Mesenchymal stem cell (in vitro differentiated cells and primary cell): ENCODE data around the gene CROCC2.

ENCODE experiments used
- DNase-seq: peaks from one replicate; pipeline ENCODE4 v3.0.0-alpha.2; 2013
- H2AFZ ChIP-seq: one replicate; pipeline ENCODE4 v1.6.1; 2013; ENCODE audit warnings: low read depth, mild to moderate bottlenecking, control low read depth, inconsistent platforms, low read length, moderate library complexity
- H2AK5ac ChIP-seq: 2 replicates; pipeline ENCODE4 v1.6.1; 2013; ENCODE audit warnings: low read length, moderate library complexity, mild to moderate bottlenecking, inconsistent platforms; ENCODE audit not compliant: severe bottlenecking
- H2BK120ac ChIP-seq: one replicate; pipeline ENCODE4 v1.6.1; 2013; ENCODE audit warnings: low read depth, mild to moderate bottlenecking, inconsistent platforms, low read length, moderate library complexity
- H2BK12ac ChIP-seq, 2 experiments: one replicate each; pipeline ENCODE4 v1.6.1; 2013; ENCODE audit warnings: inconsistent platforms in 2 of 2, low read length in 2 of 2, mild to moderate bottlenecking in 2 of 2, moderate library complexity in 2 of 2, control low read depth in 1 of 2
- H2BK15ac ChIP-seq: one replicate; pipeline ENCODE4 v1.6.1; 2013; ENCODE audit warnings: mild to moderate bottlenecking, low read depth, inconsistent platforms; ENCODE audit not compliant: poor library complexity, severe bottlenecking
- H2BK5ac ChIP-seq: 2 replicates; pipeline ENCODE4 v1.6.1; 2013; ENCODE audit warnings: low read depth, mild to moderate bottlenecking, low read length, control low read depth, inconsistent platforms; ENCODE audit not compliant: poor library complexity, severe bottlenecking
- H3K14ac ChIP-seq, 2 experiments: one replicate each; pipeline ENCODE4 v1.6.1; 2013; ENCODE audit warnings: inconsistent platforms in 2 of 2, low read length in 2 of 2, control low read depth in 1 of 2, mild to moderate bottlenecking in 1 of 2, moderate library complexity in 1 of 2
- H3K18ac ChIP-seq, 2 experiments: one replicate each; pipeline ENCODE4 v1.6.1; 2013; ENCODE audit warnings: inconsistent platforms in 2 of 2, low read length in 2 of 2, control low read depth in 1 of 2, low read depth in 1 of 2, mild to moderate bottlenecking in 1 of 2
- H3K23ac ChIP-seq, 2 experiments: one replicate each; pipeline ENCODE4 v1.6.1; 2013; ENCODE audit warnings: inconsistent platforms in 2 of 2, low read length in 2 of 2, mild to moderate bottlenecking in 2 of 2, moderate library complexity in 2 of 2, control low read depth in 1 of 2
- H3K27ac ChIP-seq: 2 replicates; pipeline ENCODE4 v1.5.1; 2013; ENCODE audit warnings: mild to moderate bottlenecking, moderate library complexity, low read length, control low read depth, inconsistent platforms; ENCODE audit not compliant: poor library complexity, severe bottlenecking
- H3K27me3 ChIP-seq, 2 experiments: 2 replicates each; pipeline versions ENCODE4 v1.6.1 to v1.7.0; 2013; ENCODE audit warnings: low read length in 2 of 2, mild to moderate bottlenecking in 2 of 2, moderate library complexity in 2 of 2, control low read depth in 1 of 2, inconsistent platforms in 1 of 2; ENCODE audit not compliant: control insufficient read depth in 1 of 2, insufficient read depth in 1 of 2
- H3K36me3 ChIP-seq, 2 experiments: 2 replicates each; pipeline versions ENCODE4 v1.6.1 to v1.7.0; 2013; ENCODE audit warnings: low read length in 2 of 2, control low read depth in 1 of 2, inconsistent platforms in 1 of 2, low read depth in 1 of 2, mild to moderate bottlenecking in 1 of 2; ENCODE audit not compliant: insufficient read depth in 2 of 2, control insufficient read depth in 1 of 2
- H3K4ac ChIP-seq, 2 experiments: one replicate each; pipeline ENCODE4 v1.6.1; 2013; ENCODE audit warnings: inconsistent platforms in 2 of 2, low read length in 2 of 2, mild to moderate bottlenecking in 2 of 2, moderate library complexity in 2 of 2, control low read depth in 1 of 2, low read depth in 1 of 2
- H3K4me1 ChIP-seq: 2 replicates; pipeline ENCODE4 v1.6.1; 2013; ENCODE audit warnings: low read depth, low read length, control low read depth; ENCODE audit not compliant: control insufficient read depth, insufficient read depth
- H3K4me2 ChIP-seq: 2 replicates; pipeline ENCODE4 v1.6.1; 2013; ENCODE audit warnings: low read length, mild to moderate bottlenecking, inconsistent platforms; ENCODE audit not compliant: poor library complexity, severe bottlenecking
- H3K4me3 ChIP-seq, 2 experiments: 2 replicates each; pipeline versions ENCODE4 v1.5.1 to v1.7.0; 2013; ENCODE audit warnings: low read length in 2 of 2, mild to moderate bottlenecking in 2 of 2, control low read depth in 1 of 2, low read depth in 1 of 2; ENCODE audit not compliant: insufficient read depth in 1 of 2
- H3K79me1 ChIP-seq: replicated peaks from 2 replicates; pipeline ENCODE4 v1.6.1; 2013; ENCODE audit warnings: mild to moderate bottlenecking, control low read depth, low read length, inconsistent platforms; ENCODE audit not compliant: poor library complexity, severe bottlenecking
- H3K9ac ChIP-seq: 2 replicates; pipeline ENCODE4 v1.7.0; 2013; ENCODE audit warnings: mild to moderate bottlenecking, low read length, moderate library complexity
- H3K9me3 ChIP-seq: 2 replicates; pipeline ENCODE4 v1.7.0; 2013; ENCODE audit warnings: mild to moderate bottlenecking, low read length; ENCODE audit not compliant: control insufficient read depth
- H4K8ac ChIP-seq: one replicate; pipeline ENCODE4 v1.6.1; 2013; ENCODE audit warnings: inconsistent platforms, mild to moderate bottlenecking, low read length, moderate library complexity
- H4K91ac ChIP-seq: one replicate; pipeline ENCODE4 v1.6.1; 2013; ENCODE audit warnings: mild to moderate bottlenecking, low read length, inconsistent platforms
- WGBS: methylation state at CpG from one replicate; pipeline ENCODE4 v1.1.7; 2013; ENCODE audit warnings: mixed read lengths; 5-methylcytosine and 5-hydroxymethylcytosine counted together

CROCC2 gene

GRCh38 chr2:241034490-241035141 is 128.5 kb downstream of the CROCC2 start:
- Histone ChIP-seq H3K27ac (no peak overlapping the region), H2BK12ac (no peak overlapping the region), H4K91ac (no peak overlapping the region), H3K4me2 (no peak overlapping the region), H3K18ac (no peak overlapping the region), H4K8ac (no peak overlapping the region), H3K9me3 (no peaks in the 10 kb centered on the region), H2BK15ac (no peak overlapping the region), H3K4me1 (peaks cover 9% of the 10 kb centered on the region), H2BK5ac (no peak overlapping the region), H3K79me1 (no peaks in the 10 kb centered on the region), H2AFZ (no peak overlapping the region), H3K4me3 (no peak overlapping the region), H3K27me3 (peaks cover 0 to 48% of the 10 kb centered on the region in 2 experiments), H2BK120ac (no peak overlapping the region), H3K23ac (no peak overlapping the region), H3K36me3 (peaks cover 3 to 91% of the 10 kb centered on the region in 2 experiments), H3K4ac (no peak overlapping the region), H3K9ac (no peak overlapping the region), H2AK5ac (no peak overlapping the region), H3K14ac (no peak overlapping the region)
- no peak for DNase-seq
- WGBS = 91% methylated on average over 17 of the region's 22 CpGs

GRCh38 chr2:241035142-241035817 is 129.1 kb downstream of the CROCC2 start:
- Histone ChIP-seq H3K23ac (no peak overlapping the region), H2AK5ac (no peak overlapping the region), H3K4me3 (no peak overlapping the region), H3K4me1 (peaks cover 9% of the 10 kb centered on the region), H3K9ac (no peak overlapping the region), H4K8ac (no peak overlapping the region), H3K9me3 (no peaks in the 10 kb centered on the region), H2AFZ (no peak overlapping the region), H3K36me3 (peaks cover 3 to 92% of the 10 kb centered on the region in 2 experiments), H4K91ac (no peak overlapping the region), H3K4ac (no peak overlapping the region), H3K18ac (no peak overlapping the region), H3K27ac (no peak overlapping the region), H3K79me1 (no peaks in the 10 kb centered on the region), H2BK12ac (no peak overlapping the region), H2BK5ac (no peak overlapping the region), H2BK120ac (no peak overlapping the region), H3K4me2 (no peak overlapping the region), H3K27me3 (peaks cover 0 to 48% of the 10 kb centered on the region in 2 experiments), H2BK15ac (no peak overlapping the region), H3K14ac (no peak overlapping the region)
- WGBS = 29% methylated on average over 31 of the region's 31 CpGs
- DNase-seq = no peak

DNA sequence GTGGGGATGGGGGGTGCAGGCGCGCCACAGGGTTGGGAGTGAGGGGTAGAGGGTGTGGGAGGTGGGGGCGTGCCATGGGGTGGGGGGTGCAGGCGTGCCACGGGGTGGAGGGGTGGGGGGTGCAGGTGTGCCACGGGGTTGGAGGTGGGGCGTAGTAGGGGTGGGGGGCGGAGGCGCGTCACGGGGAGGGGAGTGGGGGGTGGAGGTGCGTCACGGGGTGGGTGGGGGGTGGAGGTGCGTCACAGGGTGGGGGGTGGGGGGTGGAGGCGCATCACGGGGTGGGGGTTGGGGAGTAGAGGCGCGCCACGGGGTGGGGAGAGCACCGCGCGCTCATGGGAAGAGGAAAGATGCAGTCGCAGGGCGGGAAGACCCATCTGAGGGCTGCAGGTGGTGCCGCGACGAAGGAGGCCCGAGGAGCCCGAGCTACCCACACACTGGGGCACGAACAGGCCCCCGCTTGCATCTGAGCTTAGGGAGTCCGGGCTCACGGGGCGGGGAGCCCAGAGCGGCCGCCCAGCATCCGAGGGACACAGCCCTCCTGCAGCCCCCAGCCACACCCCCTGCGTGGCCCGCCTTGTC is 129.8 kb downstream of the CROCC2 start:
- Histone ChIP-seq H4K91ac (no peak overlapping the region), H3K18ac (no peak overlapping the region), H2BK12ac (no peak overlapping the region), H3K27me3 (peaks cover 0 to 48% of the 10 kb centered on the region in 2 experiments), H2AFZ (no peak overlapping the region), H2AK5ac (no peak overlapping the region), H3K23ac (peak overlapping the region in 1 of 2 experiments; percentile 6), H3K4me2 (peak overlapping the region; percentile 51), H4K8ac (no peak overlapping the region), H3K36me3 (peaks cover 3 to 92% of the 10 kb centered on the region in 2 experiments), H2BK5ac (no peak overlapping the region), H3K79me1 (no peaks in the 10 kb centered on the region), H3K27ac (no peak overlapping the region), H2BK15ac (peak overlapping the region; percentile 52), H3K9me3 (no peaks in the 10 kb centered on the region), H3K4ac (no peak overlapping the region), H3K4me1 (peaks cover 9% of the 10 kb centered on the region), H3K9ac (no peak overlapping the region), H3K14ac (no peak overlapping the region), H3K4me3 (no peak overlapping the region), H2BK120ac (no peak overlapping the region)
- DNase-seq = no peak
- WGBS = 3% methylated on average over 18 of the region's 39 CpGs

GRCh38 chr2:241036397-241036963 is 130.3 kb downstream of the CROCC2 start:
- Histone ChIP-seq H2BK120ac (no peak overlapping the region), H4K91ac (peak overlapping the region; percentile 35), H3K18ac (no peak overlapping the region), H2BK12ac (no peak overlapping the region), H3K4ac (no peak overlapping the region), H3K27ac (no peak overlapping the region), H2BK15ac (no peak overlapping the region), H4K8ac (no peak overlapping the region), H3K9me3 (no peaks in the 10 kb centered on the region), H2BK5ac (no peak overlapping the region), H3K36me3 (peaks cover 3 to 92% of the 10 kb centered on the region in 2 experiments), H3K79me1 (no peaks in the 10 kb centered on the region), H3K9ac (no peak overlapping the region), H2AFZ (no peak overlapping the region), H3K14ac (no peak overlapping the region), H3K4me2 (peak overlapping the region; percentile 51), H3K4me3 (peak overlapping the region in 1 of 2 experiments; percentile 20), H3K23ac (peak overlapping the region in 1 of 2 experiments; percentile 23), H2AK5ac (no peak overlapping the region), H3K4me1 (peaks cover 9% of the 10 kb centered on the region), H3K27me3 (peaks cover 0 to 49% of the 10 kb centered on the region in 2 experiments)
- WGBS = 5% methylated on average over 27 of the region's 36 CpGs
- DNase-seq = peak; percentile 6
